Measurements from ENCODE around the gene EPHB2. TPM values are rescaled to one million over a fixed set of nuclear protein-coding genes. Genes with fewer than 3 reads are reported as not detected.

The EPHB2 gene
- total and polyA plus RNA-seq, 9 donors, result 2.5 to 55.1 (median 15.1) TPM

DNA sequence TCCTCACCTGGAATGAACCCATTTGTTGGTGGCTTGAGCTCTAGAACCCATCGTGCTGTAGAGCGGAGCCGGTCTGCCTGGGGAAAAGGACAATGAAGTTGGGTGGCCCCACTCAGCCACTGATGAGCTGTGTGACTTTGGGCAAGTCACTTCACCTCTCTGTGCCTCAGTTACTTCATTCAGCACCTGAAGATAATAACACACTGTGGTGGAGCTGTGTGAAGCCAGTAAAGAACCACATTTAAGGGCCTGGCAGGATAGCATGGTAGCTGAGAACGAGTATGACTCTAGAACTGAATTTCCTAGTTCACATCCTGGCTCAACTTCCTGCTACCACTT is 37.1 kb downstream of the EPHB2 start:
- no peak overlapping the region for H3K27ac ChIP-seq
- H3K4me1 ChIP-seq (ENCODE audit: insufficient read depth), result peaks cover 5% of the 10 kb centered on the region
- intact Hi-C loops (cut with DNase I), result no loop called here
- WGBS, 3 donors, result 92% methylated on average over 4 of the region's 4 CpGs
- H3K27me3 ChIP-seq, result no peaks in the 10 kb centered on the region
- H3K36me3 ChIP-seq, result no peaks in the 10 kb centered on the region
- TF ChIP-seq, protein P1, sequence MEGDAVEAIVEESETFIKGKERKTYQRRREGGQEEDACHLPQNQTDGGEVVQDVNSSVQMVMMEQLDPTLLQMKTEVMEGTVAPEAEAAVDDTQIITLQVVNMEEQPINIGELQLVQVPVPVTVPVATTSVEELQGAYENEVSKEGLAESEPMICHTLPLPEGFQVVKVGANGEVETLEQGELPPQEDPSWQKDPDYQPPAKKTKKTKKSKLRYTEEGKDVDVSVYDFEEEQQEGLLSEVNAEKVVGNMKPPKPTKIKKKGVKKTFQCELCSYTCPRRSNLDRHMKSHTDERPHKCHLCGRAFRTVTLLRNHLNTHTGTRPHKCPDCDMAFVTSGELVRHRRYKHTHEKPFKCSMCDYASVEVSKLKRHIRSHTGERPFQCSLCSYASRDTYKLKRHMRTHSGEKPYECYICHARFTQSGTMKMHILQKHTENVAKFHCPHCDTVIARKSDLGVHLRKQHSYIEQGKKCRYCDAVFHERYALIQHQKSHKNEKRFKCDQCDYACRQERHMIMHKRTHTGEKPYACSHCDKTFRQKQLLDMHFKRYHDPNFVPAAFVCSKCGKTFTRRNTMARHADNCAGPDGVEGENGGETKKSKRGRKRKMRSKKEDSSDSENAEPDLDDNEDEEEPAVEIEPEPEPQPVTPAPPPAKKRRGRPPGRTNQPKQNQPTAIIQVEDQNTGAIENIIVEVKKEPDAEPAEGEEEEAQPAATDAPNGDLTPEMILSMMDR (IDR thresholded peaks at IDR 0.05), result no peak
- no peak for TF ChIP-seq POLR2A (IDR thresholded peaks at IDR 0.05)
- no peak for TF ChIP-seq EP300 (IDR thresholded peaks at IDR 0.05)
- H3K4me3 ChIP-seq, result no peak overlapping the region
- no peaks in the 10 kb centered on the region for H3K9me3 ChIP-seq
- no peak for DNase-seq

DNA sequence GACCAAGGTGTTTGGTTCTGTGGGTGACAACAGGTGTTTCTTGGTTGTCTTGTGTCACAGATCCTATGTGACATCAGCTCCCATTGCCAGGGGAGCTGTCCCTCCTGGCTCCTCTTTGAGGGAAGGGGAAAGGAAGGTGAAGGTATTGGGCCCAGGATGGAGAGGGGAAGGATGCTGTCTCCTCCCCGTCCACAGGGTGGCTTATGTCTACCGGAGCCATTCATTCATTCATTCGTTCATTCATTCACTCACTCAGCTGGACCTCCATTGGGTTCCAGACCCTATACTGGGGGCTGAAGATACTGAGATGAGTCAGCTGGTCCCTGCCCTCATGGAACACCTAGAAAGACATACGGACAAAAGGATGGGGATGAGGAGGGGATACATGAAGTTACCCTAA is 38.9 kb downstream of the EPHB2 start:
- H3K36me3 ChIP-seq, result no peaks in the 10 kb centered on the region
- intact Hi-C loops (cut with DNase I), result no loop called here
- H3K27ac ChIP-seq, result peak overlapping the region in 1 of 2 donors; percentile 4
- H3K27me3 ChIP-seq, result no peaks in the 10 kb centered on the region
- H3K4me3 ChIP-seq, result no peak overlapping the region
- peaks cover 8% of the 10 kb centered on the region for H3K4me1 ChIP-seq (ENCODE audit: insufficient read depth)
- H3K9me3 ChIP-seq, result no peaks in the 10 kb centered on the region
- WGBS, 3 donors, result 82 to 86% (median 84%) methylated on average over 4 of the region's 4 CpGs
- DNase-seq, result no peak
- TF ChIP-seq EP300 (IDR thresholded peaks at IDR 0.05) (no peak), POLR2A (IDR thresholded peaks at IDR 0.05) (no peak)
- TF ChIP-seq, protein P1 (IDR thresholded peaks at IDR 0.05), result no peak

DNA sequence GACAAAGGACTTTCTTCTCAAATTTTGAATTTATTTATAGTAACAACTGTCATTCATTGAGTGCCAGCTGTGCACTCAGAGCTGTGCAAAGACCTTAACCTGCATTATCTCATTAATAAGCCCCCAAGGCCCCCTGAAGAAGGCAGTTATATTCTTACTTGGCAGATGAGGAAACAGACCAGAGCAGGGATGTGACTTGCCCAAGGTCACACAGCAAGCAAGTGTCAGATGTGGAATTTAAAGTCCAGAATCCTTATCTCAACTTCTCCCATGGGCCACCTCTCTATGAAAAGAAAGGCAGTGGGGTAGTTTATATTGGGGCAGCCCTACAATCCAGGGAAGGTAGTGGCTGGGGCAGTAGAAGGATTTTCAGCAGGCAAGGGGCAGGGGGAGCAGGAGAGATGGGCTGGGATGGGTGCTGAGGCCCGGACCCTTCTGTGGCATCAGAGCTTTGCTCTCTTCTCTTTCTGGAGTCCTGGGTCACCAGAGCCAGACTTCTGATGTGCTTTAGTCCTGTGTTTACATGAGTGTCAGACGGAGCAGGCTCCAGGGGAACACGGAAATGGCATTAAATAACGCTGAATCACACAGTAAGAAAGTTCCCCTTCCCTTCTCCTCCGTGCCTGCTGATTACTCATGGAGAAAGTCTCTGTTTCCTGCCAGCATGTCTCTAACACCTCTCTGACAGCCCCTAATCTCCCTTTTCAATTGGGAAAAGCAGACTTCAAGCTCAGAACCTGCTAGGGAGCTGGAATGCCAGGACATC is 39.5 kb downstream of the EPHB2 start:
- Histone ChIP-seq H3K4me1 (ENCODE audit: insufficient read depth) (peaks cover 8% of the 10 kb centered on the region), H3K27ac (peak overlapping the region in 1 of 2 donors; percentile 4), H3K36me3 (no peaks in the 10 kb centered on the region), H3K4me3 (no peak overlapping the region), H3K27me3 (no peaks in the 10 kb centered on the region), H3K9me3 (no peaks in the 10 kb centered on the region)
- TF ChIP-seq POLR2A (IDR thresholded peaks at IDR 0.05) (no peak), EP300 (IDR thresholded peaks at IDR 0.05) (no peak)
- TF ChIP-seq, protein P1 (IDR thresholded peaks at IDR 0.05), result no peak
- 3 to 10% (median 3%) methylated on average over 5 of the region's 5 CpGs for WGBS, 3 donors
- DNase-seq, result peak in 2 of 5 donors; percentile 33 to 43
- intact Hi-C loops (cut with DNase I), result no loop called here

DNA sequence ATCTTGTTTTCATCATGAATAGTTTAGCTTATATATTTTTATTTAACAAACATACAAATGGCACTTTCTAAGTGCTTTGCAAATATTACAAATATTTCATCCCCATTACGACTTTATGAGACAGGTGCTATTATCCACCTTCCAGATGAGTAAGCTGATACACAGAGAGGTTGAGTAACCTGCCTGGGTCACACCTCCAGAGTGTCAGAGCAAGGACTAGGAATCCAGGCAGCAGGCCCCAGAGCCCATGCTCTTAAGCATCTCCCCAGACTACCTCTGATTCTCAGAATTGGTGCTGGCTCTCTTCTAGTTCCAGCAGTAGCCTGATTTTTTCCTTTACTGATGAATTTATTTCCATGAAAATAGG is 40.0 kb downstream of the EPHB2 start:
- intact Hi-C loops (cut with DNase I), result no loop called here
- 18 to 33% (median 31%) methylated on average over 1 of the region's 1 CpG for WGBS, 3 donors
- H3K36me3 ChIP-seq, result no peaks in the 10 kb centered on the region
- H3K9me3 ChIP-seq, result no peaks in the 10 kb centered on the region
- peaks cover 8% of the 10 kb centered on the region for H3K4me1 ChIP-seq (ENCODE audit: insufficient read depth)
- no peak for DNase-seq
- TF ChIP-seq, protein P1 (IDR thresholded peaks at IDR 0.05), result no peak
- TF ChIP-seq POLR2A (IDR thresholded peaks at IDR 0.05) (no peak), EP300 (IDR thresholded peaks at IDR 0.05) (no peak)
- no peak overlapping the region for H3K4me3 ChIP-seq
- no peaks in the 10 kb centered on the region for H3K27me3 ChIP-seq
- peak overlapping the region in 1 of 2 donors; percentile 4 for H3K27ac ChIP-seq
